ENCODE measurements around the gene LPAR1. TPM values are rescaled to one million over a fixed set of nuclear protein-coding genes. Genes with fewer than 3 reads are reported as not detected.

LPAR1 gene, protein sequence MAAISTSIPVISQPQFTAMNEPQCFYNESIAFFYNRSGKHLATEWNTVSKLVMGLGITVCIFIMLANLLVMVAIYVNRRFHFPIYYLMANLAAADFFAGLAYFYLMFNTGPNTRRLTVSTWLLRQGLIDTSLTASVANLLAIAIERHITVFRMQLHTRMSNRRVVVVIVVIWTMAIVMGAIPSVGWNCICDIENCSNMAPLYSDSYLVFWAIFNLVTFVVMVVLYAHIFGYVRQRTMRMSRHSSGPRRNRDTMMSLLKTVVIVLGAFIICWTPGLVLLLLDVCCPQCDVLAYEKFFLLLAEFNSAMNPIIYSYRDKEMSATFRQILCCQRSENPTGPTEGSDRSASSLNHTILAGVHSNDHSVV
- 10.1 and 12.7 TPM in 2 replicates for total RNA-seq (2013; cell fraction: nucleolus; rRNA removed)
- 11.2 and 13.8 TPM in 2 replicates for total RNA-seq (2014; rRNA removed)
- total RNA-seq (2014; rRNA removed; fragmentation: Illumina TruSeq; extraction: Trizol) = 11.5 and 11.8 TPM in 2 replicates
- total RNA-seq (2021) = 9.6 and 10.8 TPM in 2 replicates
- polyA plus RNA-seq (2011; ENCODE audit: low read depth) = 0.09 TPM
- 9.4 and 12.9 TPM in 2 replicates for polyA plus RNA-seq (2011; rRNA removed)
- 10.6 and 10.9 TPM in 2 replicates for polyA plus RNA-seq (2011; cell fraction: cytosol; rRNA removed)
- polyA plus RNA-seq (2011; cell fraction: nucleus; rRNA removed) = 8.9 and 9.0 TPM in 2 replicates
- 0.11 and 0.20 TPM in 2 replicates for polyA plus RNA-seq (2012)
- 9.8 and 10.0 TPM in 2 replicates for polyA plus RNA-seq (2014; fragmentation: Illumina TruSeq; extraction: Trizol)
- 1 to 10 TPM; 3.3 to 4.2 TPM for polyA plus RNA-seq (2014; fragmentation: Nextera tagmentation; extraction: Ambion mirVana)
- 7.3 and 7.5 TPM in 2 replicates for polyA plus RNA-seq (2014; rRNA removed)
- 1 to 10 TPM; 5.8 to 5.9 TPM for polyA plus RNA-seq (2016; fragmentation: Nextera tagmentation; extraction: Ambion mirVana)
- 43.4 and 62.7 TPM in 2 replicates for polyA minus RNA-seq (2011; rRNA and poly(A)+ RNA removed)
- 9.1 and 11.7 TPM in 2 replicates for polyA minus RNA-seq (2011; cell fraction: cytosol; rRNA and poly(A)+ RNA removed)
- polyA minus RNA-seq (2011; cell fraction: nucleus; rRNA and poly(A)+ RNA removed) = 22.7 and 45.4 TPM in 2 replicates
- percentile 62 among the genes with signal in this experiment for Bru-seq, nascent RNA
- BruChase-seq, experiment 1, labeled RNA remaining after a 6-hour chase = percentile 60 among the genes with signal in this experiment
- percentile 58 among the genes with signal in this experiment for BruChase-seq, experiment 2, labeled RNA remaining after a 2-hour chase
- long read RNA-seq, experiment 1, partial matches to known transcripts = 0 of 7 reads
- long read RNA-seq, experiment 1, other reads (novel, unspliced or antisense) = 7 of 7 reads
- long read RNA-seq, experiment 2, partial matches to known transcripts = 7 of 43 reads
- long read RNA-seq, experiment 2, other reads (novel, unspliced or antisense) = 35 of 43 reads

DNA sequence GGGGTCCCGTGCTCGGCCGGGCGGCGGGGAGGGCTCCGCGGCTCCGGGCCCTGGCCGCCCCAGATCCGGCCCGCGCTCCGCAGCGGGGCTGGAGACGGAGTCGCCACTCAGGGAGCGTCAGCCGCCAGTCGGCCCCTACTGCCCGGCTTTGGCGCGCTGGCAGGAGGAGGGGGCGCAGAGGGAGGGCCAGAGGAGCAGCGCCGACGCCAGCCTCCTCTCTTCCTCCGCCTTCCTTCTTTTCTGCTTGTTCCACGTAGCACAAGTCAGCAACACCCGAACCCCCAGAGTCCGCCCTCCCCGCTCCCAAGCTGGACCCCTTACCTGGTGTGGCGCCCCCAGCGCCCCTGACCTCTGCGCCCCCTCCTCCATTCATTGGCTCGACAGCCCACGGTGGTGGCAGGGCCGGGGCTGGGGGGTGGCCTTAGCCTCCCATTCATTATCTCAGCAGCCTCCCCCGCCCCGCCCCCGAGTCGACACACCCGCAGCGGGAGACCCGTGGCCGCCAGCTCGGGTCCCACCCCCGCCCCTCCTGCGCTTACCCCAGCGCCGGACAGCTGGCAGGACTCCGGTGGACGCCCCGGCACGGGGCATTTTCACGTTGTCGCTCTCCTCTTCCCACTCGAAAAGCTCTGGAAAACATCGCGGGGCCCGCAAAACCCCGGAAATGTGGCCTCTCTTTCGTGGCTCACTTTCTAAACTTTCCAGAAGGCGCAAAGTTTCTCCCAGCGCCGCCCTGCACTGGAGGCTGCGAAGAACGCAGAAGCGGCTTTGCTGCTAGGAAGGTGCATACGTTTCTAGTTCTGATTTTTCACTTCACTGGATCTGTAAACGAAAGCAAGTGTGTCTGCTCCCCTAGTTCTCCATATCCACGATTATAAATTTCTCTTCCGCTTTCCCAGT lies at the start of gene LPAR1:
LPAR1 (minus strand) TSS at position 140 of the 900 bp plus-strand sequence. CDS start 66,353 bp downstream, outside the sequence.
- intact Hi-C loops (cut with micrococcal nuclease; ENCODE audit: unreplicated experiment) = loop anchor here (1.0 to 5.0 kb wide), 4 partner anchors 40 to 230 kb away; no protein-coding TSS in a partner anchor
- Histone ChIP-seq H2AFZ (ENCODE audit: control insufficient read depth, low read depth, low read length) (peak within 1 kb of the TSS; percentile 39), H3K4me1 (ENCODE audit: control insufficient read depth, insufficient read depth, low read length) (no peaks in the 10 kb centered on the region), H3K79me2 (ENCODE audit: control insufficient read depth, insufficient read depth, low read length) (no peaks in the 10 kb centered on the region), H3K27ac (ENCODE audit: control insufficient read depth, insufficient read depth) (no peak within 1 kb of the TSS), H3K27me3 (replicated peaks in 1 of 2; ENCODE audit: control insufficient read depth in 2 of 2, insufficient read depth in 2 of 2, low read length in 1 of 2) (peaks cover 0 to 10% of the 10 kb centered on the region in 2 experiments; a peak in 1 of 4 replicates), H3K9me3 (replicated peaks; ENCODE audit: control insufficient read depth, insufficient read depth, low read length) (no peaks in the 10 kb centered on the region), H3K4me3 (peak within 1 kb of the TSS; percentile 53; the same call in 1 of the 2 replicates), H3K9ac (ENCODE audit: control insufficient read depth, insufficient read depth, low read length) (no peak within 1 kb of the TSS), H4K20me1 (ENCODE audit: control insufficient read depth, insufficient read depth) (no peaks in the 10 kb centered on the region), H3K36me3 (ENCODE audit: control insufficient read depth in 2 of 2, insufficient read depth in 2 of 2, low read length in 1 of 2) (no peaks in the 10 kb centered on the region), H3K4me2 (ENCODE audit: control insufficient read depth, insufficient read depth) (peak within 1 kb of the TSS; percentile 64)
- 14% methylated on average over 48 of the region's 72 CpGs for WGBS (ENCODE audit: insufficient coverage, insufficient replicate concordance, low lambda C conversion rate, missing lambda C conversion rate)
- in situ Hi-C loops (cut with MboI) = loop anchor here (5.0 kb wide), 1 partner anchor 259 kb away; no protein-coding TSS in a partner anchor
- peak; percentile 35 for ATAC-seq
- SMC1A ChIA-PET (ENCODE audit: uncharacterized antibody, unreplicated experiment) = interaction anchor here (0.6 to 4.7 kb wide), 26 partner anchors 11 to 401 kb away, joined by 3 to 73 read pairs (median 4); no protein-coding TSS in a partner anchor
- no peak for FAIRE-seq
- CTCF ChIA-PET = interaction anchor here (0.7 to 3.3 kb wide), 11 partner anchors 9 to 400 kb away, joined by 3 to 27 read pairs (median 5); no protein-coding TSS in a partner anchor
- no TSS peak for BruUV-seq (replicated peaks)
- no peak for DNase-seq (ENCODE audit: low read depth, low spot score)
- TF ChIP-seq, protein P1, sequence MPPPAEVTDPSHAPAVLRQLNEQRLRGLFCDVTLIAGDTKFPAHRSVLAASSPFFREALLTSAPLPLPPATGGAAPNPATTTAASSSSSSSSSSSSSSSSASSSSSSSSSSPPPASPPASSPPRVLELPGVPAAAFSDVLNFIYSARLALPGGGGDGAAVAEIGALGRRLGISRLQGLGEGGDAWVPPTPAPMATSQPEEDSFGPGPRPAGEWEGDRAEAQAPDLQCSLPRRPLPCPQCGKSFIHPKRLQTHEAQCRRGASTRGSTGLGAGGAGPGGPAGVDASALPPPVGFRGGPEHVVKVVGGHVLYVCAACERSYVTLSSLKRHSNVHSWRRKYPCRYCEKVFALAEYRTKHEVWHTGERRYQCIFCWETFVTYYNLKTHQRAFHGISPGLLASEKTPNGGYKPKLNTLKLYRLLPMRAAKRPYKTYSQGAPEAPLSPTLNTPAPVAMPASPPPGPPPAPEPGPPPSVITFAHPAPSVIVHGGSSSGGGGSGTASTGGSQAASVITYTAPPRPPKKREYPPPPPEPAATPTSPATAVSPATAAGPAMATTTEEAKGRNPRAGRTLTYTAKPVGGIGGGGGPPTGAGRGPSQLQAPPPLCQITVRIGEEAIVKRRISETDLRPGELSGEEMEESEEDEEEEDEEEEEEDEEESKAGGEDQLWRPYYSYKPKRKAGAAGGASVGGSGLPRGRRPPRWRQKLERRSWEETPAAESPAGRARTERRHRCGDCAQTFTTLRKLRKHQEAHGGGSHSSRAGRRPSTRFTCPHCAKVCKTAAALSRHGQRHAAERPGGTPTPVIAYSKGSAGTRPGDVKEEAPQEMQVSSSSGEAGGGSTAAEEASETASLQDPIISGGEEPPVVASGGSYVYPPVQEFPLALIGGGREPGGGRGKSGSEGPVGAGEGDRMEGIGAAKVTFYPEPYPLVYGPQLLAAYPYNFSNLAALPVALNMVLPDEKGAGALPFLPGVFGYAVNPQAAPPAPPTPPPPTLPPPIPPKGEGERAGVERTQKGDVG (CRISPR knock-in tag; IDR thresholded peaks at IDR 0.05) = no peak
- TF ChIP-seq EGR1 (IDR thresholded peaks at IDR 0.05; ENCODE audit: borderline replicate concordance in 1 of 2, low read depth in 2 of 2, low read length in 2 of 2) (peak in 1 of 2 experiments; percentile 12; a peak in 1 of 3 replicates), NR2F1 (conservative IDR thresholded peaks at IDR 0.05) (peak; percentile 33; the same call in 1 of the 2 replicates), EED (IDR thresholded peaks at IDR 0.05; ENCODE audit: low read depth) (0 out of 2 replicates have a peak, but pooled peaks have one; percentile 31), CBX5 (IDR thresholded peaks at IDR 0.05; ENCODE audit: low read depth) (no peak), ESRRA (IDR thresholded peaks at IDR 0.05; ENCODE audit: low read length) (no peak), POLR2A (IDR thresholded peaks at IDR 0.05; ENCODE audit: low read depth, low read length) (no peak), PAX8 (IDR thresholded peaks at IDR 0.05) (no peak)
- TF ChIP-seq, protein P2, sequence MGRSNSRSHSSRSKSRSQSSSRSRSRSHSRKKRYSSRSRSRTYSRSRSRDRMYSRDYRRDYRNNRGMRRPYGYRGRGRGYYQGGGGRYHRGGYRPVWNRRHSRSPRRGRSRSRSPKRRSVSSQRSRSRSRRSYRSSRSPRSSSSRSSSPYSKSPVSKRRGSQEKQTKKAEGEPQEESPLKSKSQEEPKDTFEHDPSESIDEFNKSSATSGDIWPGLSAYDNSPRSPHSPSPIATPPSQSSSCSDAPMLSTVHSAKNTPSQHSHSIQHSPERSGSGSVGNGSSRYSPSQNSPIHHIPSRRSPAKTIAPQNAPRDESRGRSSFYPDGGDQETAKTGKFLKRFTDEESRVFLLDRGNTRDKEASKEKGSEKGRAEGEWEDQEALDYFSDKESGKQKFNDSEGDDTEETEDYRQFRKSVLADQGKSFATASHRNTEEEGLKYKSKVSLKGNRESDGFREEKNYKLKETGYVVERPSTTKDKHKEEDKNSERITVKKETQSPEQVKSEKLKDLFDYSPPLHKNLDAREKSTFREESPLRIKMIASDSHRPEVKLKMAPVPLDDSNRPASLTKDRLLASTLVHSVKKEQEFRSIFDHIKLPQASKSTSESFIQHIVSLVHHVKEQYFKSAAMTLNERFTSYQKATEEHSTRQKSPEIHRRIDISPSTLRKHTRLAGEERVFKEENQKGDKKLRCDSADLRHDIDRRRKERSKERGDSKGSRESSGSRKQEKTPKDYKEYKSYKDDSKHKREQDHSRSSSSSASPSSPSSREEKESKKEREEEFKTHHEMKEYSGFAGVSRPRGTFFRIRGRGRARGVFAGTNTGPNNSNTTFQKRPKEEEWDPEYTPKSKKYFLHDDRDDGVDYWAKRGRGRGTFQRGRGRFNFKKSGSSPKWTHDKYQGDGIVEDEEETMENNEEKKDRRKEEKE (IDR thresholded peaks at IDR 0.05) = no peak
- RAD21 ChIA-PET (ENCODE audit: unreplicated experiment) = interaction anchor here (0.8 to 4.4 kb wide), 24 partner anchors 9 to 418 kb away, joined by 3 to 56 read pairs (median 6); no protein-coding TSS in a partner anchor
- POLR2A ChIA-PET = interaction anchor here (0.9 to 1.2 kb wide), 4 partner anchors 38 to 395 kb away, joined by 3 to 4 read pairs (median 4); no protein-coding TSS in a partner anchor

Measured in GM12878 (cell line).